Stimulated activated CD8-positive, alpha-beta memory T cell treated with anti-CD3 and anti-CD28 coated beads, Interleukin-12 subunit alpha, Interleukin-12 subunit beta, amount 100 ng/mL, for 24 hours (primary cell): ENCODE data around the gene SRP14.
A peak's percentile ranks its signal among the peaks of the same experiment; 100 is the strongest.
"Not testable (repeated sequence)": the region's sequence is repeated elsewhere in the genome, so short reads cannot be mapped to it uniquely, and the experiment has no call there.

Source experiments
- DNase-seq: peaks from one replicate; pipeline ENCODE4 v3.0.0-alpha.2; 2020; ENCODE audit errors: extremely low read depth

The SRP14 gene, protein sequence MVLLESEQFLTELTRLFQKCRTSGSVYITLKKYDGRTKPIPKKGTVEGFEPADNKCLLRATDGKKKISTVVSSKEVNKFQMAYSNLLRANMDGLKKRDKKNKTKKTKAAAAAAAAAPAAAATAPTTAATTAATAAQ

GRCh38 chr15:40038638-40039543 is at the start of gene SRP14:
Gene SRP14, minus strand, starts transcription at chr15:40039181. Its CDS starts 65 bp downstream, at chr15:40039116.
- DNase-seq, result peak; percentile 86

GRCh38 chr15:40087991-40088928 is 49.3 kb upstream of the SRP14 start:
- no peak for DNase-seq

DNA sequence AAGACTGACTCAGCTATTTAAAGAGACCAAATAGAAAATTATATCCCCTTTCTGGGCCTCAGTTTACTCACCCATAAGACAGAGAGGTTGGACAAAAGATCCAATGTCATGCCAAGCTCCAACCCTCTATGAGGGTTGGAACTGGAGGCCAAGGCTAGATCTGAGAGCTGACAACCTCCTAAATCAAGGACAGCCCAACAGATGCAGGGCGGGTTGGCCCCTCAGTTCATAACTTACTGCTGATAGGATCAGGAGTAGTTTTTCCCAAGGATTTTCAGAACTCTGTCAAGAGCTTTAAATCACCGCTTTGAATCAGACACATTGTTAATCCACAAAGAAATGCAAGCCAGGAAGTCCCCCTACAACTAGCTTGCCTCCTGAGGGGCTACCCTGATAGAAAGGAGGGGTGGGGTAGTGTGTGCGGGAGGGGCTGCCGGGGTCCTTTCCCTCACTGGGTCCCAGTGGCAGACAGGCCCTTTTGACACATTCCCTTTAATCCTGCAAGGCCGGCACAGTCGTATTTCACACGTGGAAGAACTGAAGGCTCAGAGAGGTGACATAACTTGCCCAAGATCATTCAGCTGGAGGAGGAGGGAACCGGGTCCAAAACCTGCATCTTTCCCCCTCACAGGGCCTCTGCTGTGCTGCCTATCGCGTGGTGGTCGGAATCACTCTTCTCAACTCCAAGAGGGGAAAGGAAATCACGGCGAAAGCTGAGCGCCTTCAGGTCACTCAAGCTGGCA is 48.3 kb upstream of the SRP14 start:
- DNase-seq, result no peak

GRCh38 chr15:40085266-40085665 is 46.3 kb upstream of the SRP14 start:
- no peak for DNase-seq

GRCh38 chr15:40084650-40085049 is 45.7 kb upstream of the SRP14 start:
- DNase-seq, result no peak

DNA sequence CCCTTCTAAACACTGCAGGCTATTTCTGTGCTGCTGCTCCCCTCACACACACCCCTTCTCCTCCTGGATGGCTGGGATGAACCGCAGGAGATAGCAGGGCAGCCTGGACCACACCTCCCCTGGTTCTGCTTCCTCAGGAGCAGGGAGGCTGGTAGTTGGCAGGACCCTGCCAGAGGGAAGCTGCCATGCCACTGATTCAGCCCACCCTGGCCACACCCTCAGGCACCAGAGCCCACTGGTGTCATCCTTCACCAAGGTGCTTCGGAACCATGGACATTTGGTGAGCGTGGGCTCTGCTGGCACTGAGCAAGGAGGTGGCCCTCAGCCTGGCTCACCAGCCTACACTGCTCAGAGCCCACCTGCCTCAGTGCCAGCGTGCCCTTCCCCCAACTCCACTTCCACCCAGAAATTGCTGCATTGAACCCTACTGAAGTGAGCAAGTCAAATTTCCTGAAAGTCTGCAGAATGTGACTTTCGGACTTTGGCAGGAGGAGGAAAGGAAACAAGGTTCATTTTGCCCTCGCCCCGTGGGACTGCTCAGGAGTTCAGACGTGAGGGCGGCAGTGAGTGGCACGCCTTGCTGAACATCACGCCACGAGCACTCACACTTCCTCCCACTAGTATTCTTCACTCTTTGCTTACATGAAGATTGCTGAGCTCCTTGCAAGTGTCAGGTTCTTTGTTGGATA is 43.4 kb upstream of the SRP14 start:
- DNase-seq, result no peak

DNA sequence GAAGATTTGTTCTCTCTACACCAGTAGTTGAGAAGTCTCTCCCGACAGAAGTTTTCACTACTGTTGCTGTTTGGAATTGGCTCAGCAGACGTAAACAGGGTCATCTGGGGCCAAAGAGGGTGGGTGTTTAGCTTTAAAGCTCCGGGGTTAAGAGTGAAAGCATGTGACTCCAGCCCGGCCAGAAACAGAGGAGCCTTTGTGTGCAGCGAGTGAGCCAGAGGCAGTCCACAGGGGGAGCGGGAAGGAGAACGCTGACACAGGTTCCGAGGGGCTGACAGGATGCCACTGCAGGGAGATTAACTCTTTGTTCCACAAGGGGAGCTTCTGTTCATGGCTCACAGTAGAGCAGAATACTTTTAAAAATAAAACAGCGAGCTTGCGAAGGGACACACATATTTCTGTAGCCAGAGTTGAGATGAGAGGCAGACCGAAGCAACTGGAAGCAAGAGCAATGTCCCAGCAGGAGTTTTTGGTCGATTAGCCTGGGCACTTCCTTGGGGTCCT is 42.8 kb upstream of the SRP14 start:
- no peak for DNase-seq

DNA sequence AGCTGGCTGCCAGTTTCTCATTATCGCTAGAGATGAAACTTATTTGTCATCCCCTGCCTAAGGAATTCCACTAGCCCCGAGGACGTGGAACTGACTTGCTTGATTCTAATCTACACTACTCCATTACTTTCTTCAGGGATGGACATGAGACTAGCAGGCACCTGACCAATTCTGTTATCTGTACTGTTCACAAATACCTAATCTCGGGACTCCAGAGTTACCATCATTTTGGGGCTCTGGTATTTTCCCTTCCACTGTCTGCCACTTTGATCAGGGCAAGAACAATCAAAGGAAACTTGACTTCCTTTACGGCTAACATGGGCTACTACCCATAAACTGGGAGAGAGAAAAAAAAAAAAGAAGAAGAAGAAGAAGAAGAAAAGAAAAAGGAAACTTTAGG is 41.9 kb upstream of the SRP14 start:
- no peak for DNase-seq

GRCh38 chr15:40080104-40080503 is 41.1 kb upstream of the SRP14 start:
- DNase-seq, result no peak

- no peak for DNase-seq
Observed at GRCh38 chr15:40079456-40079855, 40.5 kb upstream of the SRP14 start.

DNA sequence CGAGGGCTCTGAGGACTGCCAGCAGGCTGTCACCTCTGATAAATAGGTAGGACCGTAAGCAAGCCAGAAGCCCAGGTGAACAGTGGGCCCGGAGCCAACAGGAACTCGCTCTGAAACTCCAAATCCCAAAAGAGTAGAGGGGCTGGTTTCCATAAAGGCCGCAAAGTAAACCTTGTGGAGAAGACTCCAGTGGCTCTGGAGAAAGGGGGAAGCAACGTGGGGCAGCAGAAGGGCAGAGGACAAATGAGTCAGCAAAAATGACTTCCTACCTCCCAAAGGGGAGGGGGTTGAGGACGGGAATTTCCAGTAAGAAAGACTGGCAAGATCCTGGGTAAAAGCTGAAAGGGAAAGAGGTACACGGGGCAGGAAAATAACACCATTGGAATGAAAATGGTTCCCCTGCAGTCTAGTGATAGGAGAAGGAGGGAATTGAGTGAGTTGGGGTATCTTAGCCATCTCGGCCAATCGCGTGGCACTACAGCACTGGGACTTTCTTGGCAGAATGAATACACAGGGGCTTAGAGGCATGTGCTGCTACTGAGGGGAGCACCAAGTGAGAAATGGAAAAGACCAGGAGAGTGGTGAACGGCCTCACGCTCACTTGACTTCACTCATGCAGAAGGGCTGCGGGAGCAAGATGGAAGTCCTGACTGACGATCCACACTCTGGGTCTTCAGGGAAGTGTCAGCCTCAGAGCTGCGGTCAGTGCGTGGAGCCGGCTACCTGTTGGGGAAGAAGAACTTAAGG is 36.5 kb upstream of the SRP14 start:
- DNase-seq, result no peak

GRCh38 chr15:40074656-40075055 is 35.7 kb upstream of the SRP14 start:
- not testable (repeated sequence) for DNase-seq

GRCh38 chr15:40073716-40074490 is 34.9 kb upstream of the SRP14 start:
- DNase-seq, result not testable (repeated sequence)

- no peak for DNase-seq
Observed at GRCh38 chr15:40072216-40072990, 33.4 kb upstream of the SRP14 start.

GRCh38 chr15:40070608-40071218 is 31.7 kb upstream of the SRP14 start:
- DNase-seq, result no peak

DNA sequence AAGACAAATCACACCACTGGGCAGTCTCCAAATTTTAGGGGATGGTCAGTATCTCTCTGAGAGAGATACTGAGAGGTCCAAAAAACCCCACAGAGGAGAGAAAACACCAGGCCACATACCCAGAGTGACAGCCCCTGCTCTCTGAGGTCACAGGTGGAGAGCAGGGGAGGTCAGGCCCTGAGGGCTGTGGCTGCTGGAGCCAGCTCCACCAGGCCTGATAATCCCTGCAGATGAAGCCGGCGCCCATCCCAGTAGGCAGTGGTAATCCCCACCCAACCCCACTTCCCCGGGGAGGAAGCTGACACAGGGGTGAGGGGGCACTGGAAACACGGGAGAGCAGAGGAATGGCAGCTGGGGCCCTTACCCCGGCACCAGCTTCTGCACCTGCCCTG is 31.2 kb upstream of the SRP14 start:
- DNase-seq, result no peak

GRCh38 chr15:40069178-40070165 is 30.5 kb upstream of the SRP14 start:
- DNase-seq, result no peak
